Measurements from ENCODE around the gene TNIK. TPM values are rescaled to one million over a fixed set of nuclear protein-coding genes. Genes with fewer than 3 reads are reported as not detected.

The TNIK gene
- total RNA-seq, 3 donors from 2014 or later: 7.4 to 17.6 (median 10.2) TPM

- TF ChIP-seq POLR2AphosphoS5 (IDR thresholded peaks at IDR 0.05) (no peak), CTCF (IDR thresholded peaks at IDR 0.05) (no peak), POLR2A (IDR thresholded peaks at IDR 0.05) (no peak)
- Histone ChIP-seq H3K36me3 (no peaks in the 10 kb centered on the region), H3K9me3 (no peaks in the 10 kb centered on the region), H3K27me3 (no peaks in the 10 kb centered on the region), H3K27ac (no peak overlapping the region), H3K4me3 (no peak overlapping the region), H3K4me1 (no peaks in the 10 kb centered on the region)
- intact Hi-C loops (cut with DNase I; ENCODE audit: low total_unique reads): no loop called here
- no peak for DNase-seq (ENCODE audit: low spot score in 2 of 2)
These were observed 403.1 kb downstream of the TNIK start for GRCh38 chr3:171057072-171057471.

- no peak for TF ChIP-seq CTCF (IDR thresholded peaks at IDR 0.05)
- no peak for TF ChIP-seq POLR2AphosphoS5 (IDR thresholded peaks at IDR 0.05)
- no peak for TF ChIP-seq POLR2A (IDR thresholded peaks at IDR 0.05)
- Histone ChIP-seq H3K36me3 (no peaks in the 10 kb centered on the region), H3K9me3 (no peaks in the 10 kb centered on the region), H3K27me3 (no peaks in the 10 kb centered on the region), H3K4me1 (no peaks in the 10 kb centered on the region), H3K4me3 (no peak overlapping the region), H3K27ac (no peak overlapping the region)
- DNase-seq (ENCODE audit: low spot score in 2 of 2): no peak
- intact Hi-C loops (cut with DNase I; ENCODE audit: low total_unique reads): no loop called here
These were observed 403.7 kb downstream of the TNIK start for GRCh38 chr3:171056528-171056927.

- Histone ChIP-seq H3K27ac (no peak overlapping the region), H3K36me3 (no peaks in the 10 kb centered on the region), H3K4me3 (no peak overlapping the region), H3K9me3 (no peaks in the 10 kb centered on the region), H3K4me1 (no peaks in the 10 kb centered on the region), H3K27me3 (no peaks in the 10 kb centered on the region)
- intact Hi-C loops (cut with DNase I; ENCODE audit: low total_unique reads): no loop called here
- no peak for TF ChIP-seq CTCF (IDR thresholded peaks at IDR 0.05)
- no peak for TF ChIP-seq POLR2AphosphoS5 (IDR thresholded peaks at IDR 0.05)
- no peak for TF ChIP-seq POLR2A (IDR thresholded peaks at IDR 0.05)
- no peak for DNase-seq (ENCODE audit: low spot score in 2 of 2)
These were observed 404.6 kb downstream of the TNIK start for GRCh38 chr3:171055336-171056178.

GRCh38 chr3:171054921-171055320 is 405.3 kb downstream of the TNIK start:
- Histone ChIP-seq H3K27ac (no peak overlapping the region), H3K36me3 (no peaks in the 10 kb centered on the region), H3K9me3 (no peaks in the 10 kb centered on the region), H3K4me1 (no peaks in the 10 kb centered on the region), H3K27me3 (no peaks in the 10 kb centered on the region), H3K4me3 (no peak overlapping the region)
- TF ChIP-seq POLR2A (IDR thresholded peaks at IDR 0.05) (no peak), POLR2AphosphoS5 (IDR thresholded peaks at IDR 0.05) (no peak)
- intact Hi-C loops (cut with DNase I; ENCODE audit: low total_unique reads): no loop called here
- DNase-seq (ENCODE audit: low spot score in 2 of 2): no peak

- TF ChIP-seq POLR2AphosphoS5 (IDR thresholded peaks at IDR 0.05) (no peak), CTCF (IDR thresholded peaks at IDR 0.05) (no peak), POLR2A (IDR thresholded peaks at IDR 0.05) (no peak)
These were observed 406.0 kb downstream of the TNIK start for GRCh38 chr3:171054231-171054630.

More at GRCh38 chr3:171054231-171054630, 406.0 kb downstream of the TNIK start:
- Histone ChIP-seq H3K4me1 (no peaks in the 10 kb centered on the region), H3K4me3 (no peak overlapping the region), H3K9me3 (no peaks in the 10 kb centered on the region), H3K36me3 (no peaks in the 10 kb centered on the region), H3K27me3 (no peaks in the 10 kb centered on the region), H3K27ac (no peak overlapping the region)
- no peak for DNase-seq (ENCODE audit: low spot score in 2 of 2)
- intact Hi-C loops (cut with DNase I; ENCODE audit: low total_unique reads): no loop called here

Measured in breast epithelium (tissue), 4 donors.